GM21381 (cell line): ENCODE results near the gene CSE1L.
"Not testable (repeated sequence)": the region's sequence is repeated elsewhere in the genome, so short reads cannot be mapped to it uniquely, and the experiment has no call there.

ENCODE experiments used
- ATAC-seq: cut with Tn5 transposase; IDR thresholded peaks from one replicate; pipeline ENCODE4 v1.9.1; 2021; ENCODE audit warnings: mild to moderate bottlenecking, moderate library complexity; ENCODE audit not compliant: unreplicated experiment

Gene CSE1L

GRCh38 chr20:49046087-49046900, at the start of gene CSE1L:
TSS of gene CSE1L (plus strand) at chr20:49046312. CDS start at chr20:49058464, 12,152 bp downstream.
- peak; percentile 86 for ATAC-seq

GRCh38 chr20:48999890-49000870, 45.9 kb upstream of the CSE1L start:
- no peak for ATAC-seq

GRCh38 chr20:49001741-49002140, 44.4 kb upstream of the CSE1L start:
- no peak for ATAC-seq

GRCh38 chr20:49006446-49006980, 39.6 kb upstream of the CSE1L start:
- ATAC-seq = no peak

GRCh38 chr20:49009899-49010631, 36.0 kb upstream of the CSE1L start:
- ATAC-seq = no peak

GRCh38 chr20:49024220-49024619, 21.9 kb upstream of the CSE1L start:
- no peak for ATAC-seq

GRCh38 chr20:49028177-49028576, 17.9 kb upstream of the CSE1L start:
- ATAC-seq = not testable (repeated sequence)

- ATAC-seq = no peak
These were observed 17.4 kb upstream of the CSE1L start for GRCh38 chr20:49028684-49029083.

GRCh38 chr20:49029203-49029602, 16.9 kb upstream of the CSE1L start:
- ATAC-seq = no peak

- ATAC-seq = no peak
These were observed 15.0 kb upstream of the CSE1L start for GRCh38 chr20:49030954-49031619.

- no peak for ATAC-seq
These were observed 13.7 kb upstream of the CSE1L start for GRCh38 chr20:49032455-49032854.

GRCh38 chr20:49034070-49034732, 11.9 kb upstream of the CSE1L start:
- no peak for ATAC-seq

GRCh38 chr20:49037962-49038387, 8.1 kb upstream of the CSE1L start:
- ATAC-seq = no peak

GRCh38 chr20:49039854-49040253, 6.3 kb upstream of the CSE1L start:
- ATAC-seq = no peak

- ATAC-seq = no peak
These were observed 3.1 kb upstream of the CSE1L start for GRCh38 chr20:49043000-49043399.

- ATAC-seq = peak; percentile 2
These were observed 549 bp upstream of the CSE1L start for GRCh38 chr20:49045440-49046086.

- ATAC-seq = no peak
These were observed 6.2 kb downstream of the CSE1L start for GRCh38 chr20:49052334-49052733.

GRCh38 chr20:49054056-49054643, 8.0 kb downstream of the CSE1L start:
- ATAC-seq = peak; percentile 61

GRCh38 chr20:49063279-49063678, 17.2 kb downstream of the CSE1L start:
- no peak for ATAC-seq
